A673 (cell line): ENCODE data around the gene ZNG1F.

Experiments
- CTCF ChIP-seq: fragments of 300-800, 200-600 bp; sonication (generic); conservative IDR thresholded peaks from 2 replicates; pipeline ENCODE4 v1.5.1; 2017; ENCODE audit warnings: low read depth, mild to moderate bottlenecking, antibody characterized with exemption, low read length, moderate library complexity, mixed read lengths
- EZH2 ChIP-seq: fragments of 200-600 bp; sonication (generic); IDR thresholded peaks from 2 replicates; pipeline ENCODE4 v1.6.1; 2017; ENCODE audit warnings: borderline replicate concordance, low read depth, mild to moderate bottlenecking, mixed read lengths, antibody characterized with exemption, low read length; ENCODE audit not compliant: poor library complexity, severe bottlenecking

- TF ChIP-seq CTCF (no peak), EZH2 (no peak)
Measured at GRCh38 chr9:41229408-41230401, 40.6 kb upstream of the ZNG1F start.
